Stimulated activated CD8-positive, alpha-beta memory T cell treated with anti-CD3 and anti-CD28 coated beads, Interleukin-15, amount 100 ng/mL, for 1 hour (primary cell): Measurements from ENCODE around the gene SF3B2.
"Not testable (repeated sequence)": the region's sequence is repeated elsewhere in the genome, so short reads cannot be mapped to it uniquely, and the experiment has no call there.

ENCODE experiments used
- DNase-seq: peaks from one replicate; pipeline ENCODE4 v3.0.0-alpha.2; 2020; ENCODE audit warnings: low read depth

The SF3B2 gene

GRCh38 chr11:66051766-66052663 lies at the start of gene SF3B2:
SF3B2 (plus strand) TSS chr11:66052364; CDS start chr11:66052385, 21 bp downstream.
- DNase-seq: peak; percentile 87

- DNase-seq: no peak
These were observed 49.4 kb upstream of the SF3B2 start for GRCh38 chr11:66002648-66003225.

GRCh38 chr11:66003291-66003690 lies 48.9 kb upstream of the SF3B2 start:
- no peak for DNase-seq

GRCh38 chr11:66004186-66004585 lies 48.0 kb upstream of the SF3B2 start:
- DNase-seq: no peak

GRCh38 chr11:66006134-66006890 lies 45.9 kb upstream of the SF3B2 start:
- no peak for DNase-seq

GRCh38 chr11:66006891-66007176 lies 45.3 kb upstream of the SF3B2 start:
- DNase-seq: no peak

GRCh38 chr11:66007201-66007634 lies 44.9 kb upstream of the SF3B2 start:
- DNase-seq: no peak

- DNase-seq: no peak
These were observed 44.1 kb upstream of the SF3B2 start for GRCh38 chr11:66008095-66008467.

- DNase-seq: no peak
These were observed 43.6 kb upstream of the SF3B2 start for GRCh38 chr11:66008468-66009101.

- DNase-seq: not testable (repeated sequence)
These were observed 42.1 kb upstream of the SF3B2 start for GRCh38 chr11:66010036-66010435.

GRCh38 chr11:66011239-66011784 lies 40.9 kb upstream of the SF3B2 start:
- DNase-seq: no peak

GRCh38 chr11:66011785-66012303 lies 40.3 kb upstream of the SF3B2 start, which contains the start of gene CST6:
CST6 (plus strand) TSS chr11:66012008; CDS start chr11:66012045, 37 bp downstream.
- no peak for DNase-seq

GRCh38 chr11:66012371-66012945 lies 39.7 kb upstream of the SF3B2 start:
- DNase-seq: no peak

- no peak for DNase-seq
These were observed 39.0 kb upstream of the SF3B2 start for GRCh38 chr11:66012946-66013761.

- DNase-seq: no peak
These were observed 38.4 kb upstream of the SF3B2 start for GRCh38 chr11:66013762-66014100.

GRCh38 chr11:66014804-66015453 lies 37.2 kb upstream of the SF3B2 start:
- no peak for DNase-seq

GRCh38 chr11:66015454-66015881 lies 36.7 kb upstream of the SF3B2 start:
- DNase-seq: no peak

GRCh38 chr11:66015936-66016792 lies 36.0 kb upstream of the SF3B2 start:
- DNase-seq: no peak

GRCh38 chr11:66016793-66017177 lies 35.4 kb upstream of the SF3B2 start:
- DNase-seq: no peak
